ENCODE measurements around the gene ENOX1.

DNA sequence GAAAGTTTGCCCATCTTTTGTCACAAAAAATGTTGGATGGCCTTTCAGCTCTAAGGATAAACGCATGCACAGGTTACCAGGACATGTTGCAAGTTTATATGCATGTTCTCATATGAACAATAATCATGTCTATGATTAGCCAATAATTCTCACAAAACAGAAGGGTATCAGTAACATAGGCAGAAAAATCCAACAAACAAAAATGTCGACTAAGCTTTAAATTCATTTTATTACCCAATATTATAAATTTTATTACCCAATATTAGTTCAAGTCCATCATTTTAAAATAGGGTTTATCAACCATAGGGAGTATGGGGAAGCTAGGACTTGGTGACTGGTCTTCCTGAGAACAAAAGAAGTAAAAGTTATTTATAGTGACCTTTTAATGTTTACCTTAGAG lies 93.1 kb downstream of the ENOX1 start:
- no peak for TF ChIP-seq ZNF138 (tag by site-specific recombination; IDR thresholded peaks at IDR 0.05; ENCODE audit: borderline replicate concordance)
- TF ChIP-seq ZBTB48 (tag by site-specific recombination; IDR thresholded peaks at IDR 0.05): no peak
- no peak for TF ChIP-seq ZBTB7A (tag by site-specific recombination; IDR thresholded peaks at IDR 0.05; ENCODE audit: low read depth)
- TF ChIP-seq, protein P1, sequence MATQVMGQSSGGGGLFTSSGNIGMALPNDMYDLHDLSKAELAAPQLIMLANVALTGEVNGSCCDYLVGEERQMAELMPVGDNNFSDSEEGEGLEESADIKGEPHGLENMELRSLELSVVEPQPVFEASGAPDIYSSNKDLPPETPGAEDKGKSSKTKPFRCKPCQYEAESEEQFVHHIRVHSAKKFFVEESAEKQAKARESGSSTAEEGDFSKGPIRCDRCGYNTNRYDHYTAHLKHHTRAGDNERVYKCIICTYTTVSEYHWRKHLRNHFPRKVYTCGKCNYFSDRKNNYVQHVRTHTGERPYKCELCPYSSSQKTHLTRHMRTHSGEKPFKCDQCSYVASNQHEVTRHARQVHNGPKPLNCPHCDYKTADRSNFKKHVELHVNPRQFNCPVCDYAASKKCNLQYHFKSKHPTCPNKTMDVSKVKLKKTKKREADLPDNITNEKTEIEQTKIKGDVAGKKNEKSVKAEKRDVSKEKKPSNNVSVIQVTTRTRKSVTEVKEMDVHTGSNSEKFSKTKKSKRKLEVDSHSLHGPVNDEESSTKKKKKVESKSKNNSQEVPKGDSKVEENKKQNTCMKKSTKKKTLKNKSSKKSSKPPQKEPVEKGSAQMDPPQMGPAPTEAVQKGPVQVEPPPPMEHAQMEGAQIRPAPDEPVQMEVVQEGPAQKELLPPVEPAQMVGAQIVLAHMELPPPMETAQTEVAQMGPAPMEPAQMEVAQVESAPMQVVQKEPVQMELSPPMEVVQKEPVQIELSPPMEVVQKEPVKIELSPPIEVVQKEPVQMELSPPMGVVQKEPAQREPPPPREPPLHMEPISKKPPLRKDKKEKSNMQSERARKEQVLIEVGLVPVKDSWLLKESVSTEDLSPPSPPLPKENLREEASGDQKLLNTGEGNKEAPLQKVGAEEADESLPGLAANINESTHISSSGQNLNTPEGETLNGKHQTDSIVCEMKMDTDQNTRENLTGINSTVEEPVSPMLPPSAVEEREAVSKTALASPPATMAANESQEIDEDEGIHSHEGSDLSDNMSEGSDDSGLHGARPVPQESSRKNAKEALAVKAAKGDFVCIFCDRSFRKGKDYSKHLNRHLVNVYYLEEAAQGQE (tag by site-specific recombination; IDR thresholded peaks at IDR 0.05): no peak
- no peak for TF ChIP-seq SETDB1 (IDR thresholded peaks at IDR 0.05; ENCODE audit: insufficient read length, low read length)
- TF ChIP-seq MYNN (tag by site-specific recombination; IDR thresholded peaks at IDR 0.05; ENCODE audit: borderline replicate concordance): no peak
- TF ChIP-seq, protein P2, sequence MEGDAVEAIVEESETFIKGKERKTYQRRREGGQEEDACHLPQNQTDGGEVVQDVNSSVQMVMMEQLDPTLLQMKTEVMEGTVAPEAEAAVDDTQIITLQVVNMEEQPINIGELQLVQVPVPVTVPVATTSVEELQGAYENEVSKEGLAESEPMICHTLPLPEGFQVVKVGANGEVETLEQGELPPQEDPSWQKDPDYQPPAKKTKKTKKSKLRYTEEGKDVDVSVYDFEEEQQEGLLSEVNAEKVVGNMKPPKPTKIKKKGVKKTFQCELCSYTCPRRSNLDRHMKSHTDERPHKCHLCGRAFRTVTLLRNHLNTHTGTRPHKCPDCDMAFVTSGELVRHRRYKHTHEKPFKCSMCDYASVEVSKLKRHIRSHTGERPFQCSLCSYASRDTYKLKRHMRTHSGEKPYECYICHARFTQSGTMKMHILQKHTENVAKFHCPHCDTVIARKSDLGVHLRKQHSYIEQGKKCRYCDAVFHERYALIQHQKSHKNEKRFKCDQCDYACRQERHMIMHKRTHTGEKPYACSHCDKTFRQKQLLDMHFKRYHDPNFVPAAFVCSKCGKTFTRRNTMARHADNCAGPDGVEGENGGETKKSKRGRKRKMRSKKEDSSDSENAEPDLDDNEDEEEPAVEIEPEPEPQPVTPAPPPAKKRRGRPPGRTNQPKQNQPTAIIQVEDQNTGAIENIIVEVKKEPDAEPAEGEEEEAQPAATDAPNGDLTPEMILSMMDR (tag by site-specific recombination; IDR thresholded peaks at IDR 0.05): no peak
- TF ChIP-seq ZNF549 (tag by site-specific recombination; IDR thresholded peaks at IDR 0.05): no peak
- no peak for TF ChIP-seq ZNF416 (tag by site-specific recombination; IDR thresholded peaks at IDR 0.05)
- no peak for TF ChIP-seq ZNF501 (tag by site-specific recombination; IDR thresholded peaks at IDR 0.05)

All from HEK293 (cell line).